GM18499 (cell line): ENCODE measurements around the gene SNX9.
"Not testable (repeated sequence)": the region's sequence is repeated elsewhere in the genome, so short reads cannot be mapped to it uniquely, and the experiment has no call there.

Experiments used
- ATAC-seq: cut with Tn5 transposase; IDR thresholded peaks from one replicate; pipeline ENCODE4 v1.9.1; 2021; ENCODE audit warnings: moderate number of reproducible peaks; ENCODE audit not compliant: insufficient read depth, unreplicated experiment

SNX9 gene

GRCh38 chr6:157908369-157909281 is 85.6 kb downstream of the SNX9 start:
- no peak for ATAC-seq

- no peak for ATAC-seq
Measured at GRCh38 chr6:157909282-157909664, 86.2 kb downstream of the SNX9 start.

- no peak for ATAC-seq
Measured at GRCh38 chr6:157911278-157911677, 88.2 kb downstream of the SNX9 start.

GRCh38 chr6:157911786-157912185 is 88.7 kb downstream of the SNX9 start:
- ATAC-seq: no peak

GRCh38 chr6:157912326-157912725 is 89.3 kb downstream of the SNX9 start:
- ATAC-seq: no peak

- no peak for ATAC-seq
Measured at GRCh38 chr6:157921685-157922367, 98.8 kb downstream of the SNX9 start.

GRCh38 chr6:157925771-157926170 is 102.7 kb downstream of the SNX9 start:
- ATAC-seq: no peak

- no peak for ATAC-seq
Measured at GRCh38 chr6:157927011-157927410, 104.0 kb downstream of the SNX9 start.

GRCh38 chr6:157928428-157928827 is 105.4 kb downstream of the SNX9 start:
- ATAC-seq: no peak

- ATAC-seq: no peak
Measured at GRCh38 chr6:157929076-157929475, 106.0 kb downstream of the SNX9 start.

- ATAC-seq: no peak
Measured at GRCh38 chr6:157929765-157930319, 106.8 kb downstream of the SNX9 start.

- no peak for ATAC-seq
Measured at GRCh38 chr6:157935786-157936185, 112.7 kb downstream of the SNX9 start.

- no peak for ATAC-seq
Measured at GRCh38 chr6:157937318-157937717, 114.3 kb downstream of the SNX9 start.

- no peak for ATAC-seq
Measured at GRCh38 chr6:157937916-157938315, 114.9 kb downstream of the SNX9 start.

GRCh38 chr6:157940375-157941036 is 117.5 kb downstream of the SNX9 start:
- ATAC-seq: not testable (repeated sequence)

GRCh38 chr6:157941101-157941863 is 118.2 kb downstream of the SNX9 start:
- ATAC-seq: no peak

- ATAC-seq: no peak
Measured at GRCh38 chr6:157942351-157942750, 119.3 kb downstream of the SNX9 start.

GRCh38 chr6:157943249-157943963 is 120.4 kb downstream of the SNX9 start:
- ATAC-seq: no peak

GRCh38 chr6:157943964-157944283 is 120.9 kb downstream of the SNX9 start:
- no peak for ATAC-seq
